NCI-H2196 treated with DMSO at 0.1 percent for 48 hours (cell line): Measurements from ENCODE around the gene CTBP1.

Source experiments
- DNase-seq: peaks from one replicate; lab custom pipeline; 2025; ENCODE audit not compliant: unreplicated experiment; lab: John Stamatoyannopoulos, UW

The CTBP1 gene

DNA sequence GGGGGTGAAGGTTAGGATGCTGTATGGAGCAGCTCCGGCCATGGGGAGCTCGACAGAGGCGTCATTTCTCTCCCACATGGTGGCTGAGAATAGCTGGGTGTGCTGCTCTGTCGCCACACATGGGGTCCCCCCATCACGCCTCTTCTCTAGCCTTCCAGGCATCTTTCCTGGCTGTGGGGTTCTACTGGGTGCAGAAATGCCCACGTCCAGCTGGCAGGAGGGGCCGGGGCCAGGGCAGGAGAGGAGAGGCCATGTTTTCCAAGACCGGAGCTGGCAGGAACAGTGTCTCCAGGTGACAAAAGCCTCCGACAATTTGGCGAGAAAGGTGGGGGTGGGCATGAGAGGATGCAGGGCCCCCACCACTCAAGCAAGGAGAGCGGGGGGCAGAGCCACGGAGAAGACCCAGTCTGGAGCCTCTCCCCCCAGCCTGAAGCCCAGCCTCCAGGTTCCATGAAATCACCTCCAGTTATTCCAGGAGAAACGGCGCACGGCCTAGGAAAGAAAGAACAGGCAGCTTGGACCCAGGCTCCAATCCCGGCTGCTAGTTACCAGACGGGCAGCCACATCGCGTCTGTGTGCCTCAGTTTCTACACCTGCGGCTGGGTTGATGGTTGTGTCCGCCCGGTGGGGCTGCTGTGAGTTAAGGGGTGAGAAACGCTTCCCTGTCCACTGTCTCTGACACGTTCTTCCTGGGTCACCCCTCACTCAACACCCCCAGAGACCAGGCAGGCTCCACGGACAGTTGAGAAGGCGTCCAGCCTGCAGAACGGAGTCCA is 49.2 kb downstream of the CTBP1 start:
- DNase-seq: no peak

DNA sequence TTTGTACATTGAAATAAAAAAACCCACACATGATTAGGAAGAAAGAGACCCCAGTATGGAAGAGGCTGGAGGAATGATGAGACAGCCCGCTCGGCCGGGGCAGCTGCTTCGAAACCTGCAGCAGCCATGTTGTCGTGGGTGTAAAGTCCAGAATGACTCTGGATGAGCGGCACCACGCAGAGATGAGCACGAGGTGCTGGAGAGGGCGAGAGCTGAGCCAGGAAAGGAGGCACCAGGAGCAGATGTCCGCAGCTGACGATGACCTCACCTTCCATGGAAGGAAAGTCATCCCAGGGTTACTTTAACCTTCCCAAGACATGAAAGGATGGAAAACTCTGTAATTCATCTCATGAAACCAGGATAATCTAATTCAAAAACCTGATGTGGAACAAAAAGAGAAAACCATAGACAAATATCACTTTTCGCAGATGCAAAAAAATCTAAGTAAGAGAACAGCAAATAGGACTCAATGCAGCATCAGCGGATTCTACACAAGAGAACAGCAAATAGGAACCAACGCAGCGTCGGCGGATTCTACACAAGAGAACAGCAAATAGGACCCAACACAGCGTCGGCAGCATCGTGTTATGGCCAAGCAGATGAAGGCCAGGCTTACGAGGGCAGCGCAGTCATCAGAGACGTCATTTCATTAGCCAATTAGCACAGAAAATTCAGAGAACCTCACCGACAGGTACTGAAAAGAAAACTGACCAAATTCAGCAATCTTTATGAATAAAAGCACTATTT is 50.7 kb downstream of the CTBP1 start:
- DNase-seq: no peak

DNA sequence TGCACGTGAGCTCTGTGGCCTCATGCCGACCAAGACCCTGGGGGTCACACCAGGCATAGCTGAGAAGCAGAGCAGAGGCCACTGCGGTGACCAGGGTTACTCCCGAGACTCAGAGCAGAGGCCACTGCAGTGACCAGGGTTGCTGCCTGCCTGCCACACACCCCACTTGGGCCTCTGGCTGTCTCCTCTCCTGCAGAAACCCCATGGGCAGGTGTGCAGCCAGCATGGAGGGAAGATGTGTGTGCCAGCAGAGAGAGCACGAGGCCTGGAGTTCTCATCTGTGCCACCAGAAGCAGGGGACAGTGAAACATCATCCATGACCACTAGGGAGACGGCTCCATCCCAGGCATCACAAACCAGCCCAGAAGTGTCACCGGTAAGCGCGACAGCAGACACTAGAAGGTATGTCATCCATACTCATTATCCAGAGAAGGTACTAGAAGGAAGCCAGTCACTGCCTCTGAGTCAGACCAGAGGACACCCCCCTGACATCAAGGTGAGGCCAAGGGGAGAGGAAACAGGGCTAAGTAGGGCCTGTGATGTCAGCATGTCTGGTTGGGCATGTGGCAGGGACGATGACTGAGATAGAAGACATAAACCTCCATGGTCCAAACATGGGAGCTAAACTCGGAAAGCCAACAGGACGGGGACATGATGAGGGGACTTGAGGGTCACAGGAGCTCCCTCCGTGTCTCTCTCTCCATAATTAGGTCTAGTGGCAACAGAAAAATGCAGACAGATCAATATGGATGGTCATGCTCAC is 52.3 kb downstream of the CTBP1 start:
- no peak for DNase-seq

DNA sequence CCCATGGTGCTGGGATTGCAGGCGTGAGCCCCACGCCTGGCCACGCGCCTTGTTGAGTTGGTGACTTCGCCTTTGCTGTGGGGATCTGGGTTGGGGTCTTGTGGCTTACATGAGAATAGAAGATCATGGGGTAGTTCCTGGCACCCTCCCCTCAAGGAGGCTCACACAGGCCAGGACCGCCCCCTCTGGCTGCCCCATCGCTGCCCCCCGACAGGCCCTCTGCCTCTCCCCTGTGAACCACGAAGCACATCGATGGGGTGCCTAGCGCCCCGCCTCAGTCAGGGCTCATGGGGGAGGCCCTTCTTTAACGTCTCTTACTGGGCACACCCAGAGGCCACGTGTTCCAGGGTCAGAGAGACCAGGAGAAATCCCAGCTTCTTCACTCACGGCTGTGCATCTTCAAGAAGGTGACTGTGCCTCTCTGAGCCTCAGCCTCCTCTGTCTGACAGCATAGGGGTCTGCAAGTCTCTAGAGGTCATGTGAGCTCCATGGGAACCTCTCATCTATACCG is 53.0 kb downstream of the CTBP1 start:
- no peak for DNase-seq

DNA sequence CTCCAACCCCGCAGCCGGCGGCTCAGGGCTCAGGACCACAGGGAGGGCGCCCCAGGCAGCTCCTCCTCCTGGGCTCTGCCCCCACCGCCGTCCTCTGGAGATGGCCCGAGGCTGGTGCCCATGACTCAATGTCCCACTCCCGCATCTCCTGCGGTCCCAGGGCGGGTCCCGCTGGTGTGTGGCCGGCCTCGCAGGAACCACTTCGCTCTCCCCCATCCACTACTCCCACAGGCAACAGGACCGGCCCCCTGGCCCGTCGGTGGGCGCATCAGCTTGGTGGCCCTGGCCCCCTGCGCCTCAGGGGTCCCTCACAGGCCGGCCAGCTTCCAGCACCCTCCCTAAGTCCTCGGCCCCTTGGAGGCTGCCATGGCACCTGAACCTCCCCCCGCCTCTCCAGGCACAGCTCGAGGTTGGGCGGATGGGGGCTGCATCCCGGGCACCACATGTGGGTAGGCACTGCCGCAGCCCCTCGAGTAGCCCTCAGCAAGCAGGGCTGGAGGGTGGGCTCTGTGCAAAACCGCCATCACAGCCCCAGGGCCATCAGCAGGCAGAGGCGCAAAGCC is 53.7 kb downstream of the CTBP1 start:
- no peak for DNase-seq

DNA sequence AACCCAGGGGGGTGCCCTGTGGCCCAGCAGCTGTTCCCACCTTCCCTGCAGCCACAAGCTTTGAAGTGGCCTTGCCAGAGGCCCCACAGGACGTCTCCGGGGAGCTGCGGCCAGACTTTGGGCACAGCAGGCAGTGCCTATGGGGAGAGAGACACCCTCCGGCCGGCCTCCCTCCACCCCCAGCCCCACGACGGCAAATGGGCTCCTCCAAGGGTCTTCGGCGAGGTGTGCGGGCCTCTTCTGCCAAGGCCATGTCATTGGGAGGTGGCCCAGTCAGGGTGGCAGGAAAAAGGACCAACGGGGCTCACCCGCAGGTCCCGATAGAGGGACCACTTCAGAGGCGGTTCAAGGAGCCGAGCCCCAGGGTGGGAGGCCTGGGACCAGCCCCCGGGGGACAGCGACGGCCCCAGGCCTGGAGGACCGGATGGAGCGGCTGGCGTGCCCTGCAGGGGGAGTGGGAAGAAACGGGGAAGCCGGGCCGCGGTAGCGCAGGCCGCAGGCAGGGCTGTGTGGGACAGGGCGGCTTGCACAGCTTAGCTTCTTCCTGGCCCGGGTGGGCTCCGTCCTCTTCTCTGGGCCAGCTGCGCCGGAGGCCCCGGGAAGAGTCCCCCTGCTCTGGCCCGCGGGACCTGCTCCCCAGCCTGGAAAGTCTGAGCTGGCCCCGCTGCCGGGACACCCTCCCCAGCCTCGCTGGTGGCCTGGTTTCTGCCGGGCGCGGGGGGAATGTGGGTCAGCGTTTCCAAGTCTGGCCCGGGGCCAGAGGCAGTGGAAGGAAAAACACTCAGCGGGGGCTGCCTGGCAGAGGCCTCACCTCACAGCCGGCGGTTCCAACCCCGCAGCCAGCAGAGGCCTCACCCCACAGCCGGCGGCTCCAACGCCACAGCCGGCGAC is 54.7 kb downstream of the CTBP1 start:
- no peak for DNase-seq

DNA sequence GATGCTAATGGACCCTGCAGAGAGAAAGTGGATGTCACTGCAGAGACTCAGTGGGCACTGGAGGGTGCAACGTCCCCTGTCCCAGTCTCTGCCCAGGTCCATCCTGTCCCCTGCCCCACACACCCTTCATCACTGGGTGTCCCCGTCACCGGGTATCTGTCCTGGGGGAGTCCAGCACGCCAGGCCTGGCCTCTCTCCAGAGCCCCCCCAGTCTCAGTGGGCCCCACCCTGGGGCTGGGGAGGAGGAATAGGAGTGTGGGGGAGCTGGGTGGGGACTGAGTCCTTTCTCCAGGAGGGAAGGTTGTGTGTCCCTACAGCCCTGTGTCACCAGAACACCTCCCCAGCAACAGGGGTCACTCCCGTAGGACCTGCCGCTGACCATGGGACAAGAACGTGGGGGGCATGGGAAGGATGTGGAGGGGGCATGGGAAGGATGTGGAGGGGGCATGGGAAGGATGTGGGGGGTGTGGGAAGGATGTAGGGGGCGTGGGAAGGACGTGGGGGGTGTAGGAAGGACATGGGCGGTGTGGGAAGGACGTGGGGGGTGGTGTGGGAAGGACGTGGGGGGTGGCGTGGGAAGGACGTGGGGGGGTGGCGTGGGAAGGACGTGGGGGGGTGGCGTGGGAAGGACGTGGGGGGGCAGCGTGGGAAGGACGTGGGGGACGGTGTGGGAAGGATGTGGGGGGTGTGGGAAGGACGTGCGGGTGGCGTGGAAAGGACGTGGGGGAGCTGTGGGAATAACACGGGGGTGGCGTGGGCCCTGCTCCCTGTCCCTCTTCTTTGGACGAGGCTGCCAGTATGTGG is 55.5 kb downstream of the CTBP1 start:
- DNase-seq: no peak

DNA sequence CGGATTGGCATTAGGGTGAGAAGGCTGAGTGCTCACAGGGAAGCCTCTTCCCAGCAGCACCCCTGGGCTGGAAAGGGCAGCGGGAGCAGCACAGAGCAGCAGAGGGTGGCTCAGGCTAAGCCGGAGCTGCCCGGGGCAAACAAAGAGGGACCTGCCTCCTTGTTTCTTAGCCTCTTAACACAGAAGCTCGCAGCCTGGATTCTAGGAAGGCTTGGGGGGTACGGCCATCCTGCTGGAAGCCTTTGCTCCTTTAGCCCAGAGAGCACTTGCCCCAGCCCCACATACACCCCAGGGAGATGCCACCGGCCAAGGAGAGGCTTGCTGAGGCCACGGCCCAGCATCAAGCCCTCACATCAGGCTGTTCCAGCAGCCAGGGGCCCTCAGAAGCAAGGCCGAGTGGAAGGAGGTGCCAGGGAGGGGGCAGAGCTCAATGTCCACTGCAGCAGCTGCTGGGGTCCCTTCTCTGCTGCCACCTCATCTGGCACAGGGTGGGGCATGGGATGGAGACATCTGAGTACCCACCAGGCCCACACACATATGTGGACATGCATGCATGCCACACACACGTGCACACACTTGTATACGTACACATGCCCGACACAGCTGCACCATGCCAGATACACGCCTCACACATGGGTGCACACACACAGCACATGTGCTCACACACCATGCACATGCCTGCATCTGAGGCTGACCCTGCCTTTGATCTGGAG is 56.3 kb downstream of the CTBP1 start:
- no peak for DNase-seq

DNA sequence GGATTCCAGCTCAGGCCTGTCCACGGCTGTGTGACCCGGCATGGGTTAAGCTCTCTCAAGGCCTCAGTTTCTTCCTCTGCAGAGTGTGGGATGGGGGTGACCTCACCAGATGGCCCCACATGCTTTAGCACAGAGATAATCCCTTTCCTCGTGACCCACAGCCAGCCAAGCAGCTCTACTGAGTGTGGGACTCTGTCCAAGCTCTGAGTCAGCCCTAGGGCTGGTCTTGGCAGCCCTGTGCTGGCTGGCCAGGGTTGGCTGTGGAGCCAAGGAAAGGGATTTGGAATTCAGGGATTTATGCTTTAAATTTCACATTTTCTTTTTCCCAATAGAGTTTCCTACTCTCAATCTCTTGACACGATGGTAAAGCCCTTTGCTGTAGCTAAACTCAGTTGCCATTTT is 56.8 kb downstream of the CTBP1 start:
- DNase-seq: peak; percentile 45

DNA sequence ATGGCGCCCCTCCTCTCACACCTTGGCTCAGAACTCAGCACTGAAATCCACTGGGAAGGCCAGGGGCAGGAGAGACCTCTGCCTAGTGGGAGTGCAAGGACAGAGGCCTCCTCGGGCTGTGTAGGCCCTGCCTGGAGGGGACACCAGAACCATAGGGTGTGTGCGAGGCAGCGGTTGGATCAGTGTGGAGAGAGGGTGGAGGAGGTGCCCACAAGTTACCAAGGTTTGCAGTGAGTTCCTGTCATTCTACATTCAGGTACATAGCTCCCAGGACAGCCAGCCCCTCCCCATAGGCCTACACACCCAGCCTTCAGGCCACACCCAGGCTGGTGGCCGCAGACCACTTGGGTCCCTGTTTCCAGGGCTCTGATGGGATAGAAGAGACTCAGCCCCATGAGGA is 57.3 kb downstream of the CTBP1 start:
- DNase-seq: no peak

DNA sequence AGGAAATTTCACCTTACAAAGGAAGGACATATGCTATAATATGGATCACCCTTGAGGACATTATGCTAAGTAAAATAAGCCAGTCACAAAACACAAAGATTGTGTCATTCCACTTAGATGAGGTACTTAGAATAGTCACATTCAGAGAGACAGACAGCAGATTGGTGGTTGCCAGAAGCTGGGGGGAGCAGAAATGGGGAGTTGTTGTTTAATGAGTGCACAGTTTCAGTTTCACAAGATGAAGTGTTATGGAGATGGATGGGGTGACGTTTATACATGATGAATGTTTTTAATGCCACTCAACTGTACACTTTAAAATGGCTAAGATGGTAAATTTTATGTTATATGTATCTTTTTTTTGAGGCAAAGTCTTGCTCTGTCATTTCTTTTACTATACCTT is 61.7 kb downstream of the CTBP1 start:
- no peak for DNase-seq

DNA sequence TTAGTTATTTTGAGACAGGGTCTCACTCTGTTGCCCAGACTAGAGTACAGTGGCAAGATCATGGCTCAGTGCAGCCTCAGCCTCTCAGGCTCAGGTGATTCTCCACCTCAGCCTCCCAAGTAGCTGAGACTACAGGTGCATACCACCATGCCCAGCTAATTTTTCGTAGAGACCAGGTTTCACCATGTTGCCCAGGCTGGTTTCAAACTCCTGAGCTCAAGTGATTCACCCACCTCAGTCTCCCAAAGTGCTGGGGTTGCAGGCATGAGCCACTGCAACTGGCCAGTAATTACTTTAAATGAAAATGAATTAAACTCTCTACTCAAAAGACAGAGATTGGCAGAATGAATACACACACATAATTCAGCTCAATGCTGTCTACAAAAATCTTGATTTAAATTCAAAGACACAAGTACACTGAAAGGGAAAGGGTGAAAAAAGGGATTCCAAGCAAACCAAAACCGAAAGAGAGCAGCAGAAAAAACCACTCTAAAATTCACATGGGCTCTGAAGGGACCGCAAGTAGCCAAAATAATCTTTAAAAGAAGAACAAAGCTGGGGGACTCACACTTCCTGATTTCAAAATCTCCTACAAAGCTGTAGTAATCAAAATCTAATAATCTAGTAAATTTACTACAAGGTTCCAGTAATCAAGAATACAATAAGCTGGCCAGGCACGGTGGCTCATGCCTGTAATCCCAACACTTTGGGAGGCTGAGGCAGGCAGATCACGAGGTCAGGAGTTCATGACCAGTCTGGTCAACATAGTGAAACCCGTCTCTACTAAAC is 64.8 kb downstream of the CTBP1 start:
- no peak for DNase-seq

DNA sequence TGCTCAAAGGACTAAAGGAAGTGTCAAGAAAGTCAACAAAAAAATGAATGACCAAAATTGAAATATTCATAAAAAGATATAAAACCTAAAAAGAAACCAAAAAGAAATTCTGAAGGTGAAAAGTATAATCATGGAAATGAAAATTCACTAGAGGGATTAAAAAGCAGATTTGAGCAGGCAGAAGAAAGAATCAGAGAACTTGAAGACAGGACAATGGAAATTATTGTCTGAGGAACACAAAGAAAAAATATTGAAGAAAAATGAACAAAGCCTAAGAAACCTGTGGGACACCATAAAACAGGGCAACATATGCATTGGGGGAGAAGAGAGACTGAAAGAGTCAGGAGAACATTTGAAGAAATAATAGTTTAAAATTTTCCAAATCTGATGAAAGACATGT is 66.6 kb downstream of the CTBP1 start:
- DNase-seq: no peak

DNA sequence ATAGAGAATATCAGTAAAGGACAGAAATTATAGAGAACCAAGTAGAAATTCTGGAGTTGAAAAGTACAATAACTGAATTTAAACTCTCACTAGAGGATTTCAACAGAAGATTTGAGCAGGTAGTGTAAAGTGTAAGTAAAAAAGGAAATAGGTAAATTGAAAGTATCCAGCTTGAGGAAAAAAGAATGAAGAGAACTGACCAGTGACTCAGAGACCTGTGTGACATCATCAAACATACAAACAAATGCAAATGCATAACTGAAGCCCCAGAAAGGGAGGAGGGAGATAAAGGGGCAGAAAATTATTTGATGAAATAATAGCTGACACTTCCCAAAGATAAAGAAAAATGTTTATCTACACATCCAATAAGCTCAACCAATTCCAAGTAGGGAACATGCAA is 68.3 kb downstream of the CTBP1 start:
- DNase-seq: no peak

DNA sequence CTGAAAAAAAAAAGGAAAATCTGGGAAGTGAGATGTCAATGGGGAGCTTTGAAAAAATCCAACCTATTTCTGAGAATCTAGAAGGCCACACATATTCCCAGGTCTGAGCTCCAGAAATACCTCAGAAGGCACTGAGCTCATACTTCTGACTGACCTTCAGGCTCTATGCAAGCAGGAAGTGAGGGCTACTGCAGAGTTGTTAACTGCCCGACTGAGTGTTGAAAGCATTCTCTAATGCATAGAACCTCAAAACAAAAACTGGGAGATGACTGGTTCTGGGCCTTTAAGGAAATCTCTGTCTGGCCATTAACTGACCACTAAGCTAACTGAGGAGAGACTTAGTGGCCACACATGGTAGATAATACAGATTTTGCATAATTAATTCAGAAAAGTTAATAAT is 69.0 kb downstream of the CTBP1 start:
- no peak for DNase-seq

DNA sequence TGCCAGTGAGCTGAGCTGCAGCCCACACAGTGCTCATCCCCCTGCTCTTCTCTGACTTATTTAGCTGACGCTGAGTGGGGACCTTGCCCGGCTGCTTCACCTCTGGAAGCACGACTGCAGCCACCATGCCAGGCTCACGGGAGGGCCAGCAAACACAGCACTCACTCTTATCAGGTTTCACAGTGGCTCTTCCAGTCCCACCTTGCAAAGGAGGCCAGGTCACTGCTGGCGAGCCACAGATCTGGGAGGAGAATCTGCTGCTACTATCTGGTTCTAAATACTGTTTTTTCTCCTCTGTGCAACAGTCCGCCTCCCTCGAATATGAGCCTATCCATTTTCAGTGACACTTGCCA is 69.9 kb downstream of the CTBP1 start:
- no peak for DNase-seq

DNA sequence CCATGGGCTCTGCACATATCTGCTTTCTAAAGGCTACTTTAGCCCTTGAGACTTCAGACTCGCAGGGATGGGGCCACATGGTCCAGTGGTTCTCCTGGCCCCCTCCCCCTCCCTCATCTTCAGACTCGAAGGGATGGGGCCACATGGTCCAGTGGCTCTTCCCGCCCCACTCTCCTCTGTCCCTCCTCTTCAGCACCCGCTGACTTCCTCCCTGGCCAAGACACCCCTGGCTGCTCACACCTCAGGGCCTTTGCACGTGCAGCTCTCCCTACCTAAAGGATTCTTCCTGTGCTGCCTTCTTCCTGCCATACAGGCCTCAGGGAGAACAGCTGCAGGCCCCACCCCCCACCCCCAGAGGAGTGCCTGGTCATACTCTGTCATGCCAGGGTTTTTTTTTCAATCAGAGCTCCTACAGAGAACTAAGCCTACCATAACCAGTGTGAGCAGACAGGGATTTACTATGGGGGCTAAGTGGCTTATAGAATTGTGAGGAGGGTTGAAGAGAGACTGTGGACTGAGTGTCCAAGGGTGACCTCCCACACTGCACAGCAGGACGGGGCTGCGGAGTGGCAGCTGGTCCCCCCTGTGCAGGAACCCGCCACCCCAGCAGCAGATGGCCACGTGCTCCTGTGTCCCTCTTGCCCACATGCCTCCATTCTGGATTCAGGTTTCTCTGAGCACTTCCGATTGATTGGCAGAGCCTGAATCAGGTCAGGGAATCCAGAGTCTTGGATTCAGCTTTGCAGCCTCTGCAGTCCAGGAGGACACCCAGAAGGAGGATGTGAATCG is 70.4 kb downstream of the CTBP1 start:
- no peak for DNase-seq
